HepG2 (cell line): ENCODE measurements around the gene CCNQ. TPM values are rescaled to one million over a fixed set of nuclear protein-coding genes. Genes with fewer than 3 reads are reported as not detected.

Source experiments
- BRD4 ChIP-seq: sonication (generic); formaldehyde crosslinking; IDR thresholded peaks from 2 replicates; pipeline ENCODE4 v1.4.0; 2020; ENCODE audit warnings: missing genetic modification reagents
- GFI1 ChIP-seq: sonication (generic); formaldehyde crosslinking; IDR thresholded peaks from 2 replicates; pipeline ENCODE4 v1.5.0; 2020; ENCODE audit warnings: missing genetic modification reagents, mild to moderate bottlenecking, borderline replicate concordance
- GPN1 ChIP-seq: sonication (generic); formaldehyde crosslinking; IDR thresholded peaks from 2 replicates; pipeline ENCODE4 v1.5.1; 2020; ENCODE audit warnings: missing genetic modification reagents, borderline replicate concordance
- JUNB ChIP-seq: sonication (generic); formaldehyde crosslinking; IDR thresholded peaks from 2 replicates; pipeline ENCODE4 v1.8.0; 2022; ENCODE audit warnings: missing genetic modification reagents, mild to moderate bottlenecking, borderline replicate concordance
- MAFF ChIP-seq: IDR thresholded peaks from 2 replicates; pipeline ENCODE4 v1.6.1; 2011; ENCODE audit warnings: low read depth, low read length, improper control_type of control experiment
- PTBP1 ChIP-seq: fragments of 200-400 bp; formaldehyde crosslinking; IDR thresholded peaks from 2 replicates; pipeline ENCODE4 v1.6.1; 2018; ENCODE audit warnings: low read length, low read depth; ENCODE audit not compliant: poor library complexity, severe bottlenecking
- SSRP1 ChIP-seq: IDR thresholded peaks from 2 replicates; pipeline ENCODE4 v1.6.1; 2016; ENCODE audit warnings: control low read depth
- TBP ChIP-seq: sonication (generic); formaldehyde crosslinking; IDR thresholded peaks from 2 replicates; pipeline ENCODE4 v1.5.0; 2020; ENCODE audit warnings: missing genetic modification reagents
- TCF7 ChIP-seq: sonication (generic); IDR thresholded peaks from 2 replicates; pipeline ENCODE4 v1.6.1; 2016; ENCODE audit warnings: antibody characterized with exemption, low read depth
- YEATS2 ChIP-seq: sonication (generic); formaldehyde crosslinking; IDR thresholded peaks from 2 replicates; pipeline ENCODE4 v1.4.0; 2020; ENCODE audit warnings: missing genetic modification reagents, borderline replicate concordance
- ZNF230 ChIP-seq: sonication (generic); formaldehyde crosslinking; IDR thresholded peaks from 2 replicates; pipeline ENCODE4 v1.4.0; 2020; ENCODE audit warnings: mild to moderate bottlenecking, missing genetic modification reagents
- ZNF335 ChIP-seq: sonication (generic); formaldehyde crosslinking; IDR thresholded peaks from 2 replicates; pipeline ENCODE4 v1.4.0; 2020; ENCODE audit warnings: missing genetic modification reagents
- ZNF350 ChIP-seq: sonication (generic); formaldehyde crosslinking; IDR thresholded peaks from 2 replicates; pipeline ENCODE4 v1.4.0; 2020; ENCODE audit warnings: mild to moderate bottlenecking, low read depth, missing genetic modification reagents, borderline replicate concordance
- ZNF501 ChIP-seq: sonication (generic); formaldehyde crosslinking; IDR thresholded peaks from 2 replicates; pipeline ENCODE4 v1.5.1; 2020; ENCODE audit warnings: mild to moderate bottlenecking, moderate library complexity, missing genetic modification reagents
- ZNF792 ChIP-seq: IDR thresholded peaks from 2 replicates; pipeline ENCODE4 v1.6.1; 2016
- polyA plus RNA-seq, 8 experiments: library from polyadenylated mRNA; depleted of rRNA in 3 of 8; stranded (reverse) in 7 of 8; unstranded in 1 of 8; fragments of >200 nt; fragmentation: Illumina TruSeq in 4 of 8; extraction: Trizol in 4 of 8; gene quantifications; 2 replicates each; pipeline versions ENCODE4 v1.2.1 to v1.2.3, GENCODE V29; 2011 to 2016; ENCODE audit warnings: low read depth in 4 of 8, missing spikeins in 1 of 8, mixed read lengths in 1 of 8; ENCODE audit not compliant: insufficient read depth in 1 of 8
- total RNA-seq, 5 experiments: library from RNA; depleted of rRNA; stranded (reverse); fragments of >200 nt; fragmentation: Illumina TruSeq; extraction: Trizol; gene quantifications; 2 replicates each; pipeline ENCODE4 v1.2.3, GENCODE V29; 2016; ENCODE audit warnings: low read depth in 1 of 5
- TF ChIP-seq, protein P1 (sequence below): sonication (generic); formaldehyde crosslinking; IDR thresholded peaks from 2 replicates; pipeline ENCODE4 v1.8.1; 2023; ENCODE audit warnings: mild to moderate bottlenecking, missing genetic modification reagents
- TF ChIP-seq, protein P2 (sequence below): sonication (generic); formaldehyde crosslinking; IDR thresholded peaks from 2 replicates; pipeline ENCODE4 v1.4.0; 2020; ENCODE audit warnings: missing genetic modification reagents
- TF ChIP-seq, protein P3 (sequence below): sonication (generic); formaldehyde crosslinking; IDR thresholded peaks from 2 replicates; pipeline ENCODE4 v1.5.1; 2020; ENCODE audit warnings: mild to moderate bottlenecking, missing genetic modification reagents, moderate library complexity
- TF ChIP-seq, protein P4 (sequence below): sonication (generic); formaldehyde crosslinking; IDR thresholded peaks from 2 replicates; pipeline ENCODE4 v1.4.0; 2020; ENCODE audit warnings: missing genetic modification reagents
- TF ChIP-seq, protein P5 (sequence below): sonication (generic); formaldehyde crosslinking; conservative IDR thresholded peaks from 2 replicates; pipeline ENCODE4 v1.4.0; 2020; ENCODE audit warnings: missing genetic modification reagents

Gene CCNQ
- total and polyA plus RNA-seq, 2 of the 13 experiments (the other 11 are each of a cell fraction or from before 2014, with no cell fraction given), result 15.0 to 25.5 TPM

DNA sequence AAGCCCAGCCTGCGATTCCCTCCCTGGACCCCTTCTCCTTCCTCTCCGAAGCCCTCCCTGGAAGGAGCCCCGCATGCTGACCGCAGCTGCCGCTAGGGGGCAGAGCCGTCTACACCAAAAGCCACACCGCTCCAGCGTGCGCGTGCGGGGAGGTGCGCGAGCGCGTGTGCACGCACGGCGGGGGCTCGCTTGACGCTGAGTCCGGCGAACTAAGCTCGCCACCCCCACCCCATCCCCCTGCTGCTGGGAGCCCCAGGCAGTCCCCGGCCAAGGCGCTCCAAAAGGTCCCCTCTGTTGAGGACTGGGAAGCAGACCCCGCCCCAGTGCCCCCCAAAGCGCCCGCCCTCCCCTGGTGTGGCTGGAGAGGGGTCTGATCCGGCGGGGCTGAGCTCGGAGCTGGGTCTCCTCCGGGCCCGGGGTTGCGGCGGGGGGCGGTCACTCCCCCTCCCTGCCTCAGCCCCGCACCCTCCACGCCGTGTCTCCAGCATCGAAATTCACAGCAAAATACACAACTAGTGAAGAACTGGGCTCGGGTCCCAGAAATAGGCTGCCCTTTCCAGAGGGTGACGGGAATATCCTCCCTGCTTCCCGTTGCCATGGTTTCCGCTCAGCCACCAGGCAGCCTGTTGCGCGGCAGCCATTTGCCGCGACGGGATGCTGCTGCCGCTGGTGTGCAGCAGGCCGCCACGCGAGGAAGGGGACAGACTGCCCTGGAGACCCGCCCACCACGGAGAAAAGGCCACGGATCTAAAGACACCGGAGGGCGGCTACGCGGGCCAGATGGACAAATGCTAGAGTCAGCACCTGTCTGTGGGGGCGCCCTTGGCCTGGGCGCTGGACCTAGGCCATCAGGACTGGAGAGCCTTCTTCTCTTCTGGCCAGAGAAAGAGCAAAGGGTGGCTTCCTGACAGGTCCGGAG, 11.2 kb upstream of the CCNQ start (continued):
- TF ChIP-seq, protein P1, sequence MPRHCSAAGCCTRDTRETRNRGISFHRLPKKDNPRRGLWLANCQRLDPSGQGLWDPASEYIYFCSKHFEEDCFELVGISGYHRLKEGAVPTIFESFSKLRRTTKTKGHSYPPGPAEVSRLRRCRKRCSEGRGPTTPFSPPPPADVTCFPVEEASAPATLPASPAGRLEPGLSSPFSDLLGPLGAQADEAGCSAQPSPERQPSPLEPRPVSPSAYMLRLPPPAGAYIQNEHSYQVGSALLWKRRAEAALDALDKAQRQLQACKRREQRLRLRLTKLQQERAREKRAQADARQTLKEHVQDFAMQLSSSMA (CRISPR knock-in tag), result no peak
- no peak for TF ChIP-seq JUNB (CRISPR knock-in tag)
- TF ChIP-seq, protein P2, sequence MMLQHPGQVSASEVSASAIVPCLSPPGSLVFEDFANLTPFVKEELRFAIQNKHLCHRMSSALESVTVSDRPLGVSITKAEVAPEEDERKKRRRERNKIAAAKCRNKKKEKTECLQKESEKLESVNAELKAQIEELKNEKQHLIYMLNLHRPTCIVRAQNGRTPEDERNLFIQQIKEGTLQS (CRISPR knock-in tag), result no peak
- peak; percentile 38; the same call in 1 of the 2 replicates for TF ChIP-seq MAFF
- TF ChIP-seq TBP (CRISPR knock-in tag), result no peak
- no peak for TF ChIP-seq PTBP1
- TF ChIP-seq, protein P3, sequence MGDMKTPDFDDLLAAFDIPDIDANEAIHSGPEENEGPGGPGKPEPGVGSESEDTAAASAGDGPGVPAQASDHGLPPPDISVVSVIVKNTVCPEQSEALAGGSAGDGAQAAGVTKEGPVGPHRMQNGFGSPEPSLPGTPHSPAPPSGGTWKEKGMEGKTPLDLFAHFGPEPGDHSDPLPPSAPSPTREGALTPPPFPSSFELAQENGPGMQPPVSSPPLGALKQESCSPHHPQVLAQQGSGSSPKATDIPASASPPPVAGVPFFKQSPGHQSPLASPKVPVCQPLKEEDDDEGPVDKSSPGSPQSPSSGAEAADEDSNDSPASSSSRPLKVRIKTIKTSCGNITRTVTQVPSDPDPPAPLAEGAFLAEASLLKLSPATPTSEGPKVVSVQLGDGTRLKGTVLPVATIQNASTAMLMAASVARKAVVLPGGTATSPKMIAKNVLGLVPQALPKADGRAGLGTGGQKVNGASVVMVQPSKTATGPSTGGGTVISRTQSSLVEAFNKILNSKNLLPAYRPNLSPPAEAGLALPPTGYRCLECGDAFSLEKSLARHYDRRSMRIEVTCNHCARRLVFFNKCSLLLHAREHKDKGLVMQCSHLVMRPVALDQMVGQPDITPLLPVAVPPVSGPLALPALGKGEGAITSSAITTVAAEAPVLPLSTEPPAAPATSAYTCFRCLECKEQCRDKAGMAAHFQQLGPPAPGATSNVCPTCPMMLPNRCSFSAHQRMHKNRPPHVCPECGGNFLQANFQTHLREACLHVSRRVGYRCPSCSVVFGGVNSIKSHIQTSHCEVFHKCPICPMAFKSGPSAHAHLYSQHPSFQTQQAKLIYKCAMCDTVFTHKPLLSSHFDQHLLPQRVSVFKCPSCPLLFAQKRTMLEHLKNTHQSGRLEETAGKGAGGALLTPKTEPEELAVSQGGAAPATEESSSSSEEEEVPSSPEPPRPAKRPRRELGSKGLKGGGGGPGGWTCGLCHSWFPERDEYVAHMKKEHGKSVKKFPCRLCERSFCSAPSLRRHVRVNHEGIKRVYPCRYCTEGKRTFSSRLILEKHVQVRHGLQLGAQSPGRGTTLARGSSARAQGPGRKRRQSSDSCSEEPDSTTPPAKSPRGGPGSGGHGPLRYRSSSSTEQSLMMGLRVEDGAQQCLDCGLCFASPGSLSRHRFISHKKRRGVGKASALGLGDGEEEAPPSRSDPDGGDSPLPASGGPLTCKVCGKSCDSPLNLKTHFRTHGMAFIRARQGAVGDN (CRISPR knock-in tag), result peak; percentile 92
- no peak for TF ChIP-seq SSRP1 (CRISPR knock-in tag)
- TF ChIP-seq ZNF350 (CRISPR knock-in tag), result no peak
- TF ChIP-seq YEATS2 (CRISPR knock-in tag), result no peak
- TF ChIP-seq ZNF501 (CRISPR knock-in tag), result peak; percentile 69
- TF ChIP-seq GPN1, result no peak
- TF ChIP-seq, protein P4, sequence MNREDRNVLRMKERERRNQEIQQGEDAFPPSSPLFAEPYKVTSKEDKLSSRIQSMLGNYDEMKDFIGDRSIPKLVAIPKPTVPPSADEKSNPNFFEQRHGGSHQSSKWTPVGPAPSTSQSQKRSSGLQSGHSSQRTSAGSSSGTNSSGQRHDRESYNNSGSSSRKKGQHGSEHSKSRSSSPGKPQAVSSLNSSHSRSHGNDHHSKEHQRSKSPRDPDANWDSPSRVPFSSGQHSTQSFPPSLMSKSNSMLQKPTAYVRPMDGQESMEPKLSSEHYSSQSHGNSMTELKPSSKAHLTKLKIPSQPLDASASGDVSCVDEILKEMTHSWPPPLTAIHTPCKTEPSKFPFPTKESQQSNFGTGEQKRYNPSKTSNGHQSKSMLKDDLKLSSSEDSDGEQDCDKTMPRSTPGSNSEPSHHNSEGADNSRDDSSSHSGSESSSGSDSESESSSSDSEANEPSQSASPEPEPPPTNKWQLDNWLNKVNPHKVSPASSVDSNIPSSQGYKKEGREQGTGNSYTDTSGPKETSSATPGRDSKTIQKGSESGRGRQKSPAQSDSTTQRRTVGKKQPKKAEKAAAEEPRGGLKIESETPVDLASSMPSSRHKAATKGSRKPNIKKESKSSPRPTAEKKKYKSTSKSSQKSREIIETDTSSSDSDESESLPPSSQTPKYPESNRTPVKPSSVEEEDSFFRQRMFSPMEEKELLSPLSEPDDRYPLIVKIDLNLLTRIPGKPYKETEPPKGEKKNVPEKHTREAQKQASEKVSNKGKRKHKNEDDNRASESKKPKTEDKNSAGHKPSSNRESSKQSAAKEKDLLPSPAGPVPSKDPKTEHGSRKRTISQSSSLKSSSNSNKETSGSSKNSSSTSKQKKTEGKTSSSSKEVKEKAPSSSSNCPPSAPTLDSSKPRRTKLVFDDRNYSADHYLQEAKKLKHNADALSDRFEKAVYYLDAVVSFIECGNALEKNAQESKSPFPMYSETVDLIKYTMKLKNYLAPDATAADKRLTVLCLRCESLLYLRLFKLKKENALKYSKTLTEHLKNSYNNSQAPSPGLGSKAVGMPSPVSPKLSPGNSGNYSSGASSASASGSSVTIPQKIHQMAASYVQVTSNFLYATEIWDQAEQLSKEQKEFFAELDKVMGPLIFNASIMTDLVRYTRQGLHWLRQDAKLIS (CRISPR knock-in tag), result no peak
- TF ChIP-seq, protein P5, sequence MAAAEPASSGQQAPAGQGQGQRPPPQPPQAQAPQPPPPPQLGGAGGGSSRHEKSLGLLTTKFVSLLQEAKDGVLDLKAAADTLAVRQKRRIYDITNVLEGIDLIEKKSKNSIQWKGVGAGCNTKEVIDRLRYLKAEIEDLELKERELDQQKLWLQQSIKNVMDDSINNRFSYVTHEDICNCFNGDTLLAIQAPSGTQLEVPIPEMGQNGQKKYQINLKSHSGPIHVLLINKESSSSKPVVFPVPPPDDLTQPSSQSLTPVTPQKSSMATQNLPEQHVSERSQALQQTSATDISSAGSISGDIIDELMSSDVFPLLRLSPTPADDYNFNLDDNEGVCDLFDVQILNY, result no peak
- TF ChIP-seq BRD4 (CRISPR knock-in tag), result no peak
- TF ChIP-seq ZNF335, result no peak
- no peak for TF ChIP-seq GFI1 (CRISPR knock-in tag)
- TF ChIP-seq ZNF792 (CRISPR knock-in tag), result no peak
- TF ChIP-seq TCF7, result no peak
- TF ChIP-seq ZNF230 (CRISPR knock-in tag), result no peak
